Body of pancreas (tissue), 4 donors: ENCODE results near the gene DMD.

Experiments used
- CTCF ChIP-seq, 7 experiments: fragments of 450-650 bp in 4 of 7; fragments of 200-600 bp in 3 of 7; sonication (generic) in 3 of 7; IDR thresholded peaks; one replicate each; pipeline ENCODE4 v1.5.1; 2016 to 2019; ENCODE audit warnings: antibody characterized with exemption in 7 of 7
- POLR2A ChIP-seq, 3 donors: fragments of 450-650 bp; IDR thresholded peaks; one replicate each; pipeline ENCODE4 v1.6.1; 2016; ENCODE audit warnings: antibody characterized with exemption in 3 of 3, mild to moderate bottlenecking in 2 of 3

- no peak for TF ChIP-seq CTCF (IDR thresholded peaks at IDR 0.05)
- no peak for TF ChIP-seq POLR2A (IDR thresholded peaks at IDR 0.05)
Measured at GRCh38 chrX:31545191-31545590, 1666.2 kb downstream of the DMD start.
